ENCODE results near the gene LANCL1. TPM values are rescaled to one million over a fixed set of nuclear protein-coding genes. Genes with fewer than 3 reads are reported as not detected.

The LANCL1 gene
- total and polyA plus RNA-seq, 2 experiments from 2014 or later = 47.1 to 54.5 TPM

DNA sequence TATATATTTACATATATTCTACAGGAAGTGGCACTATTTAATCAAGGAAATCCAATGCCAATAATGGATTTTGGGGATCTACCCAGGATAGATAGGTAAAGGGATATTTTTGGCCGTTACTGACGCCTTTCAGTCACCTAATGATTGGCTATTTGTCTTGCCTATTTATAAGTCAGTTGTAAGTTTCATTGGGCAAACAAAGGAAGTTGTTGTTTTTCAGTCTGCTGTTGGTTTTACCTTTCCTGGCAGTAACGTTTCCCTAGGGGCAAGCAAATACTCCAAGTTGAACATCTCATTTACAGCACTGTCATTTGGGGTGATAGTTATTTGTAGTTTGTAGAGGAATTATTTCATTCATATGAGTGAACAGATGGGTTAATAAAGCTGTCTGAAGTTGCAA lies 17.0 kb upstream of the LANCL1 start:
- no peak for DNase-seq (ENCODE audit: low read depth in 1 of 2, low spot score in 1 of 2)
- no peak overlapping the region for H3K4me3 ChIP-seq
- TF ChIP-seq, protein P1, sequence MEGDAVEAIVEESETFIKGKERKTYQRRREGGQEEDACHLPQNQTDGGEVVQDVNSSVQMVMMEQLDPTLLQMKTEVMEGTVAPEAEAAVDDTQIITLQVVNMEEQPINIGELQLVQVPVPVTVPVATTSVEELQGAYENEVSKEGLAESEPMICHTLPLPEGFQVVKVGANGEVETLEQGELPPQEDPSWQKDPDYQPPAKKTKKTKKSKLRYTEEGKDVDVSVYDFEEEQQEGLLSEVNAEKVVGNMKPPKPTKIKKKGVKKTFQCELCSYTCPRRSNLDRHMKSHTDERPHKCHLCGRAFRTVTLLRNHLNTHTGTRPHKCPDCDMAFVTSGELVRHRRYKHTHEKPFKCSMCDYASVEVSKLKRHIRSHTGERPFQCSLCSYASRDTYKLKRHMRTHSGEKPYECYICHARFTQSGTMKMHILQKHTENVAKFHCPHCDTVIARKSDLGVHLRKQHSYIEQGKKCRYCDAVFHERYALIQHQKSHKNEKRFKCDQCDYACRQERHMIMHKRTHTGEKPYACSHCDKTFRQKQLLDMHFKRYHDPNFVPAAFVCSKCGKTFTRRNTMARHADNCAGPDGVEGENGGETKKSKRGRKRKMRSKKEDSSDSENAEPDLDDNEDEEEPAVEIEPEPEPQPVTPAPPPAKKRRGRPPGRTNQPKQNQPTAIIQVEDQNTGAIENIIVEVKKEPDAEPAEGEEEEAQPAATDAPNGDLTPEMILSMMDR (IDR thresholded peaks at IDR 0.05; ENCODE audit: low read depth, low read length) = no peak
- no peak overlapping the region for H3K27ac ChIP-seq
- H3K36me3 ChIP-seq = no peaks in the 10 kb centered on the region
- H3K4me1 ChIP-seq (ENCODE audit: low read depth) = no peaks in the 10 kb centered on the region
- H3K9me3 ChIP-seq (ENCODE audit: low read depth) = no peaks in the 10 kb centered on the region
- no peaks in the 10 kb centered on the region for H3K27me3 ChIP-seq

DNA sequence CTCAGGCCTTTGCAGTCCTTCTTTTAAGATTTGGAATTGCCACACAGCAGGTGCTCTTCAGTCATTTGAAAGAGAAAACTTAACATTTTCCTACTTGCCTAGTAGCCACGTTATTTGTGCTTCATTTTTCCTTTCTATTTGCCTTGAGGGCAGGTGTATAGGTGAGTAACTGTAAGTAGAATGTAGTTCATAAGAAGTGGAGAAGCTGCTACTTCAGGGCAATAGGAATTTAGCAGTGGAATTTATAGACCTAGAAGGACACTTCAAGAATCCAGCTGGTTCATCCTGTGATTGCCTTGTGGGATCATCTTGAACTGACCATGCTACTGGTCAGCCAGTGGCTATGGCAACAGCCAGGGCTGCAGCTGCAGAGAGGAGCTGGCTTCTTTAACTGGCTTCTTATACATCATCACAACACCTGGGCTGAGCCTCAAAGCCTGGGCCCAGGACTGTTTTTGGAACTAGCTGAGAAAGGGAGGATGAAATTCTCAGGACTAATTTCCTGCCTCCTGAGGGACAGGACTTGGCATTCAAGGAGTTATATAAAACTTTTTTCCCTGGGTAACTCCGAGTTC lies 5.1 kb upstream of the LANCL1 start:
- H3K9me3 ChIP-seq (ENCODE audit: low read depth) = no peaks in the 10 kb centered on the region
- no peaks in the 10 kb centered on the region for H3K4me1 ChIP-seq (ENCODE audit: low read depth)
- TF ChIP-seq, protein P1 (IDR thresholded peaks at IDR 0.05; ENCODE audit: low read depth, low read length) = no peak
- no peak overlapping the region for H3K4me3 ChIP-seq
- no peak for DNase-seq (ENCODE audit: low read depth in 1 of 2, low spot score in 1 of 2)
- H3K27ac ChIP-seq = no peak overlapping the region
- no peaks in the 10 kb centered on the region for H3K27me3 ChIP-seq
- H3K36me3 ChIP-seq = no peaks in the 10 kb centered on the region

GRCh38 chr2:210480764-210481163 lies 4.2 kb upstream of the LANCL1 start:
- Histone ChIP-seq H3K36me3 (no peaks in the 10 kb centered on the region), H3K27ac (no peak overlapping the region), H3K4me1 (ENCODE audit: low read depth) (no peaks in the 10 kb centered on the region), H3K9me3 (ENCODE audit: low read depth) (no peaks in the 10 kb centered on the region), H3K4me3 (no peak overlapping the region), H3K27me3 (no peaks in the 10 kb centered on the region)
- DNase-seq (ENCODE audit: low read depth in 1 of 2, low spot score in 1 of 2) = no peak
- TF ChIP-seq, protein P1 (IDR thresholded peaks at IDR 0.05; ENCODE audit: low read depth, low read length) = no peak

- Histone ChIP-seq H3K4me1 (ENCODE audit: low read depth) (peaks cover 3% of the 10 kb centered on the region), H3K36me3 (no peaks in the 10 kb centered on the region), H3K27ac (no peak overlapping the region), H3K4me3 (no peak overlapping the region), H3K27me3 (no peaks in the 10 kb centered on the region), H3K9me3 (ENCODE audit: low read depth) (no peaks in the 10 kb centered on the region)
- DNase-seq (ENCODE audit: low read depth in 1 of 2, low spot score in 1 of 2) = no peak
- TF ChIP-seq, protein P1 (IDR thresholded peaks at IDR 0.05; ENCODE audit: low read depth, low read length) = no peak
Measured at GRCh38 chr2:210480079-210480478, 3.5 kb upstream of the LANCL1 start.

- Histone ChIP-seq H3K4me3 (no peak overlapping the region), H3K9me3 (ENCODE audit: low read depth) (no peaks in the 10 kb centered on the region), H3K27ac (no peak overlapping the region), H3K4me1 (ENCODE audit: low read depth) (peaks cover 3% of the 10 kb centered on the region), H3K27me3 (no peaks in the 10 kb centered on the region), H3K36me3 (no peaks in the 10 kb centered on the region)
- DNase-seq (ENCODE audit: low read depth in 1 of 2, low spot score in 1 of 2) = no peak
- TF ChIP-seq, protein P1 (IDR thresholded peaks at IDR 0.05; ENCODE audit: low read depth, low read length) = no peak
Measured at GRCh38 chr2:210478661-210479060, 2.1 kb upstream of the LANCL1 start.
